ENCODE measurements around the gene PLEKHO1. TPM values are rescaled to one million over a fixed set of nuclear protein-coding genes. Genes with fewer than 3 reads are reported as not detected.

Gene PLEKHO1
- polyA plus RNA-seq, 1 of the 3 experiments (the other 2 are of a cell fraction): 33.5 TPM

GRCh38 chr1:150156868-150157603 is 7.3 kb downstream of the PLEKHO1 start:
- Histone ChIP-seq H4K20me1 (ENCODE audit: insufficient read depth) (no peaks in the 10 kb centered on the region), H3K79me2 (ENCODE audit: insufficient read depth) (peaks cover 48% of the 10 kb centered on the region), H3K4me2 (no peak overlapping the region), H3K9ac (no peak overlapping the region), H3F3A (replicated peaks; ENCODE audit: insufficient read depth) (peaks cover 59% of the 10 kb centered on the region), H3K4me1 (ENCODE audit: control insufficient read depth in 1 of 2, insufficient read depth in 2 of 2, low read depth in 1 of 2, low read length in 1 of 2) (peaks cover 17 to 53% of the 10 kb centered on the region in 2 experiments), H3K9me3 (no peaks in the 10 kb centered on the region), H3K27me3 (ENCODE audit: insufficient read depth) (no peaks in the 10 kb centered on the region), H2AFZ (ENCODE audit: low read depth) (no peak overlapping the region), H3K36me3 (replicated peaks in 1 of 2; ENCODE audit: control insufficient read depth in 1 of 2, insufficient read depth in 2 of 2, low read length in 1 of 2) (peaks cover 48 to 65% of the 10 kb centered on the region in 2 experiments), H3K27ac (ENCODE audit: low read depth in 2 of 2, low read length in 1 of 2) (peak overlapping the region in 1 of 2 experiments; percentile 86; a peak in 2 of 4 replicates), H3K9me2 (no peaks in the 10 kb centered on the region), H3K4me3 (ENCODE audit: low read depth in 2 of 2, low read length in 1 of 2) (no peak overlapping the region)
- TF ChIP-seq FOXM1 (IDR thresholded peaks at IDR 0.05; ENCODE audit: low read depth) (no peak), RAD21 (IDR thresholded peaks at IDR 0.05; ENCODE audit: low read length) (no peak), SIN3A (IDR thresholded peaks at IDR 0.05; ENCODE audit: borderline replicate concordance, low read depth, low read length) (no peak), GATA2 (CRISPR knock-in tag; IDR thresholded peaks at IDR 0.05) (no peak), TCF12 (IDR thresholded peaks at IDR 0.05) (peak; percentile 42), USF2 (IDR thresholded peaks at IDR 0.05; ENCODE audit: borderline replicate concordance, low read depth, low read length) (no peak), POLR2AphosphoS5 (IDR thresholded peaks at IDR 0.05; ENCODE audit: low read depth, low read length) (no peak), RFX5 (IDR thresholded peaks at IDR 0.05; ENCODE audit: low read length) (no peak), USF1 (IDR thresholded peaks at IDR 0.05; ENCODE audit: borderline replicate concordance, low read depth) (no peak), NFIC (IDR thresholded peaks at IDR 0.05; ENCODE audit: borderline replicate concordance) (peak; percentile 76; the same call in 1 of the 2 replicates), EP300 (IDR thresholded peaks at IDR 0.05; ENCODE audit: borderline replicate concordance in 1 of 2, low read depth in 1 of 2, low read length in 1 of 2) (no peak), YY1 (IDR thresholded peaks at IDR 0.05; ENCODE audit: low read depth) (no peak), FOSL2 (IDR thresholded peaks at IDR 0.05; ENCODE audit: borderline replicate concordance, low read depth) (peak; percentile 48), RXRA (IDR thresholded peaks at IDR 0.05; ENCODE audit: borderline replicate concordance, low read depth) (no peak), REST (IDR thresholded peaks at IDR 0.05; ENCODE audit: low read depth, low read length) (no peak), MEF2A (IDR thresholded peaks at IDR 0.05; ENCODE audit: borderline replicate concordance, low read depth) (no peak), GABPA (IDR thresholded peaks at IDR 0.05; ENCODE audit: low read depth) (no peak), JUND (IDR thresholded peaks at IDR 0.05) (peak; percentile 53), SMC3 (IDR thresholded peaks at IDR 0.05; ENCODE audit: low read depth, low read length) (no peak), EZH2phosphoT487 (IDR thresholded peaks at IDR 0.05; ENCODE audit: borderline replicate concordance, low read depth) (no peak), PBX3 (IDR thresholded peaks at IDR 0.05) (peak; percentile 24; the same call in 1 of the 2 replicates)
- CTCF ChIA-PET: interaction anchor here (1.2 to 7.1 kb wide), 4 partner anchors 10 to 195 kb away, joined by 3 to 59 read pairs (median 6); no protein-coding TSS in a partner anchor
- WGBS (ENCODE audit: low lambda C conversion rate): 72% methylated on average over 16 of the region's 16 CpGs
- no peak for DNase-seq
- POLR2A ChIA-PET: no interaction called here
